ENCODE results near the gene POMT1.

DNA sequence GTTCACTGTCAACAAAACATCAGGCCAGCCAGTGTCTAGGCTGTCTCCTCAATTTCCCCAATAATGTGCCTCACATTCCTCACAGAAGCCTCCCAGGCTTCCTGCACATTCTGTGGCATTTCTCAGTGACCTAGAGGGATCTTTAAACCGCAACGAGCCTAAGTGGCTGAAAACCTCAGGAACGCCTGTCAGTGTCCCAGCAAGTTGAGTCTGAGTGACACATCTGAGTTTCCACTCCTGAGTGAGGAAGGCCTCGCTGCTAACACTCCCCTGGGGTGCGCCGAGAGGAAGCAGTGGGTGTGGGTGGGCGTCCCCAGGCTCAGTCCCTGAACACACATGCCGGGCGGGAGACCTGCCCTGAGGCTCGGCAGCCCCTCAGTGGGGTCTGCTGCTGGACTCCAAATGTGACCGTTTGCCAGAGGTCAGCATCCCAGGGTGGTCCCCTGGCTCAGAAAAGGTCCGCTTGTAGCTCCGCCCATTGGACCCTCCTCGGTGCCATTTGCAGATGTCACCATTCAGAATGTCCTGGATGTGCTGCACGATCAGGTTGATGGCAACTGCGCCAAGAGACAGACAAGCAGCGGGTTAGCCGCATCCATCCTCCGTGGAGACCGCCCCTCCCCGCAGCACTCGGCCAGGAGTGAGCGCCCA, 22.1 kb downstream of the POMT1 start:
- TF ChIP-seq, protein P1, sequence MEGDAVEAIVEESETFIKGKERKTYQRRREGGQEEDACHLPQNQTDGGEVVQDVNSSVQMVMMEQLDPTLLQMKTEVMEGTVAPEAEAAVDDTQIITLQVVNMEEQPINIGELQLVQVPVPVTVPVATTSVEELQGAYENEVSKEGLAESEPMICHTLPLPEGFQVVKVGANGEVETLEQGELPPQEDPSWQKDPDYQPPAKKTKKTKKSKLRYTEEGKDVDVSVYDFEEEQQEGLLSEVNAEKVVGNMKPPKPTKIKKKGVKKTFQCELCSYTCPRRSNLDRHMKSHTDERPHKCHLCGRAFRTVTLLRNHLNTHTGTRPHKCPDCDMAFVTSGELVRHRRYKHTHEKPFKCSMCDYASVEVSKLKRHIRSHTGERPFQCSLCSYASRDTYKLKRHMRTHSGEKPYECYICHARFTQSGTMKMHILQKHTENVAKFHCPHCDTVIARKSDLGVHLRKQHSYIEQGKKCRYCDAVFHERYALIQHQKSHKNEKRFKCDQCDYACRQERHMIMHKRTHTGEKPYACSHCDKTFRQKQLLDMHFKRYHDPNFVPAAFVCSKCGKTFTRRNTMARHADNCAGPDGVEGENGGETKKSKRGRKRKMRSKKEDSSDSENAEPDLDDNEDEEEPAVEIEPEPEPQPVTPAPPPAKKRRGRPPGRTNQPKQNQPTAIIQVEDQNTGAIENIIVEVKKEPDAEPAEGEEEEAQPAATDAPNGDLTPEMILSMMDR (IDR thresholded peaks at IDR 0.05) = no peak
- no peak for TF ChIP-seq EP300 (IDR thresholded peaks at IDR 0.05)
- no peak for TF ChIP-seq POLR2A (IDR thresholded peaks at IDR 0.05)
